ENCODE results near the gene CD200R1L.

Gene CD200R1L

GRCh38 chr3:112846764-112847163 is at the start of gene CD200R1L:
CD200R1L (minus strand) TSS chr3:112846864; CDS start chr3:112829367, 17,497 bp downstream.
- Histone ChIP-seq H3K4me3 (ENCODE audit: low read length in 2 of 2) (no peak within 1 kb of the TSS), H3K9ac (ENCODE audit: low read length in 2 of 2) (no peak within 1 kb of the TSS), H3K27ac (ENCODE audit: low read length) (no peak within 1 kb of the TSS), H3K4me1 (ENCODE audit: control insufficient read depth, insufficient read depth, low read length) (no peaks in the 10 kb centered on the region), H3K36me3 (ENCODE audit: control insufficient read depth in 2 of 2, insufficient read depth in 2 of 2, low read length in 2 of 2) (no peaks in the 10 kb centered on the region), H3K27me3 (ENCODE audit: control insufficient read depth in 1 of 2, insufficient read depth in 2 of 2, low read length in 2 of 2) (no peaks in the 10 kb centered on the region), H3K9me3 (ENCODE audit: control insufficient read depth in 2 of 2, low read length in 2 of 2) (peaks cover 2 to 6% of the 10 kb centered on the region in 2 donors)

GRCh38 chr3:112894258-112894657 is 47.6 kb upstream of the CD200R1L start:
- no peaks in the 10 kb centered on the region for H3K9me3 ChIP-seq (ENCODE audit: control insufficient read depth in 2 of 2, low read length in 2 of 2)
- H3K9ac ChIP-seq (ENCODE audit: low read length in 2 of 2), result no peak overlapping the region
- H3K4me1 ChIP-seq (ENCODE audit: control insufficient read depth, insufficient read depth, low read length), result no peaks in the 10 kb centered on the region
- no peaks in the 10 kb centered on the region for H3K27me3 ChIP-seq (ENCODE audit: control insufficient read depth in 1 of 2, insufficient read depth in 2 of 2, low read length in 2 of 2)
- no peaks in the 10 kb centered on the region for H3K36me3 ChIP-seq (ENCODE audit: control insufficient read depth in 2 of 2, insufficient read depth in 2 of 2, low read length in 2 of 2)
- no peak overlapping the region for H3K27ac ChIP-seq (ENCODE audit: low read length)
- no peak overlapping the region for H3K4me3 ChIP-seq (ENCODE audit: low read length in 2 of 2)

- Histone ChIP-seq H3K27ac (ENCODE audit: low read length) (no peak overlapping the region), H3K27me3 (ENCODE audit: control insufficient read depth in 1 of 2, insufficient read depth in 2 of 2, low read length in 2 of 2) (no peaks in the 10 kb centered on the region), H3K36me3 (ENCODE audit: control insufficient read depth in 2 of 2, insufficient read depth in 2 of 2, low read length in 2 of 2) (no peaks in the 10 kb centered on the region), H3K4me3 (ENCODE audit: low read length in 2 of 2) (no peak overlapping the region), H3K4me1 (ENCODE audit: control insufficient read depth, insufficient read depth, low read length) (no peaks in the 10 kb centered on the region), H3K9me3 (ENCODE audit: control insufficient read depth in 2 of 2, low read length in 2 of 2) (no peaks in the 10 kb centered on the region), H3K9ac (ENCODE audit: low read length in 2 of 2) (no peak overlapping the region)
Measured at GRCh38 chr3:112889357-112889756, 42.7 kb upstream of the CD200R1L start.

- Histone ChIP-seq H3K4me3 (ENCODE audit: low read length in 2 of 2) (no peak overlapping the region), H3K9ac (ENCODE audit: low read length in 2 of 2) (no peak overlapping the region), H3K36me3 (ENCODE audit: control insufficient read depth in 2 of 2, insufficient read depth in 2 of 2, low read length in 2 of 2) (no peaks in the 10 kb centered on the region), H3K27ac (ENCODE audit: low read length) (no peak overlapping the region), H3K9me3 (ENCODE audit: control insufficient read depth in 2 of 2, low read length in 2 of 2) (no peaks in the 10 kb centered on the region), H3K27me3 (ENCODE audit: control insufficient read depth in 1 of 2, insufficient read depth in 2 of 2, low read length in 2 of 2) (no peaks in the 10 kb centered on the region), H3K4me1 (ENCODE audit: control insufficient read depth, insufficient read depth, low read length) (no peaks in the 10 kb centered on the region)
Measured at GRCh38 chr3:112888381-112889085, 41.9 kb upstream of the CD200R1L start.

- Histone ChIP-seq H3K27ac (ENCODE audit: low read length) (no peak overlapping the region), H3K9ac (ENCODE audit: low read length in 2 of 2) (no peak overlapping the region), H3K4me3 (ENCODE audit: low read length in 2 of 2) (no peak overlapping the region), H3K27me3 (ENCODE audit: control insufficient read depth in 1 of 2, insufficient read depth in 2 of 2, low read length in 2 of 2) (no peaks in the 10 kb centered on the region), H3K9me3 (ENCODE audit: control insufficient read depth in 2 of 2, low read length in 2 of 2) (no peaks in the 10 kb centered on the region), H3K4me1 (ENCODE audit: control insufficient read depth, insufficient read depth, low read length) (no peaks in the 10 kb centered on the region), H3K36me3 (ENCODE audit: control insufficient read depth in 2 of 2, insufficient read depth in 2 of 2, low read length in 2 of 2) (no peaks in the 10 kb centered on the region)
Measured at GRCh38 chr3:112884678-112885290, 38.1 kb upstream of the CD200R1L start.

GRCh38 chr3:112881891-112882290 is 35.2 kb upstream of the CD200R1L start:
- Histone ChIP-seq H3K9me3 (ENCODE audit: control insufficient read depth in 2 of 2, low read length in 2 of 2) (no peaks in the 10 kb centered on the region), H3K9ac (ENCODE audit: low read length in 2 of 2) (no peak overlapping the region), H3K4me1 (ENCODE audit: control insufficient read depth, insufficient read depth, low read length) (no peaks in the 10 kb centered on the region), H3K27ac (ENCODE audit: low read length) (no peak overlapping the region), H3K36me3 (ENCODE audit: control insufficient read depth in 2 of 2, insufficient read depth in 2 of 2, low read length in 2 of 2) (no peaks in the 10 kb centered on the region), H3K4me3 (ENCODE audit: low read length in 2 of 2) (no peak overlapping the region), H3K27me3 (ENCODE audit: control insufficient read depth in 1 of 2, insufficient read depth in 2 of 2, low read length in 2 of 2) (no peaks in the 10 kb centered on the region)

- no peak overlapping the region for H3K27ac ChIP-seq (ENCODE audit: low read length)
- H3K36me3 ChIP-seq (ENCODE audit: control insufficient read depth in 2 of 2, insufficient read depth in 2 of 2, low read length in 2 of 2), result no peaks in the 10 kb centered on the region
- H3K9me3 ChIP-seq (ENCODE audit: control insufficient read depth in 2 of 2, low read length in 2 of 2), result peaks cover 0 to 4% of the 10 kb centered on the region in 2 donors
- no peak overlapping the region for H3K4me3 ChIP-seq (ENCODE audit: low read length in 2 of 2)
- no peak overlapping the region for H3K9ac ChIP-seq (ENCODE audit: low read length in 2 of 2)
- H3K27me3 ChIP-seq (ENCODE audit: control insufficient read depth in 1 of 2, insufficient read depth in 2 of 2, low read length in 2 of 2), result no peaks in the 10 kb centered on the region
- no peaks in the 10 kb centered on the region for H3K4me1 ChIP-seq (ENCODE audit: control insufficient read depth, insufficient read depth, low read length)
Measured at GRCh38 chr3:112875561-112875960, 28.9 kb upstream of the CD200R1L start.

- Histone ChIP-seq H3K9ac (ENCODE audit: low read length in 2 of 2) (no peak overlapping the region), H3K27me3 (ENCODE audit: control insufficient read depth in 1 of 2, insufficient read depth in 2 of 2, low read length in 2 of 2) (no peaks in the 10 kb centered on the region), H3K4me1 (ENCODE audit: control insufficient read depth, insufficient read depth, low read length) (no peaks in the 10 kb centered on the region), H3K27ac (ENCODE audit: low read length) (no peak overlapping the region), H3K4me3 (ENCODE audit: low read length in 2 of 2) (no peak overlapping the region), H3K36me3 (ENCODE audit: control insufficient read depth in 2 of 2, insufficient read depth in 2 of 2, low read length in 2 of 2) (no peaks in the 10 kb centered on the region), H3K9me3 (ENCODE audit: control insufficient read depth in 2 of 2, low read length in 2 of 2) (peaks cover 0 to 6% of the 10 kb centered on the region in 2 donors)
Measured at GRCh38 chr3:112874725-112875124, 28.1 kb upstream of the CD200R1L start.

GRCh38 chr3:112873632-112874031 is 27.0 kb upstream of the CD200R1L start:
- peaks cover 0 to 7% of the 10 kb centered on the region in 2 donors for H3K9me3 ChIP-seq (ENCODE audit: control insufficient read depth in 2 of 2, low read length in 2 of 2)
- H3K4me1 ChIP-seq (ENCODE audit: control insufficient read depth, insufficient read depth, low read length), result no peaks in the 10 kb centered on the region
- no peak overlapping the region for H3K27ac ChIP-seq (ENCODE audit: low read length)
- no peaks in the 10 kb centered on the region for H3K27me3 ChIP-seq (ENCODE audit: control insufficient read depth in 1 of 2, insufficient read depth in 2 of 2, low read length in 2 of 2)
- no peaks in the 10 kb centered on the region for H3K36me3 ChIP-seq (ENCODE audit: control insufficient read depth in 2 of 2, insufficient read depth in 2 of 2, low read length in 2 of 2)
- H3K4me3 ChIP-seq (ENCODE audit: low read length in 2 of 2), result no peak overlapping the region
- no peak overlapping the region for H3K9ac ChIP-seq (ENCODE audit: low read length in 2 of 2)

- Histone ChIP-seq H3K9me3 (ENCODE audit: control insufficient read depth in 2 of 2, low read length in 2 of 2) (peaks cover 0 to 7% of the 10 kb centered on the region in 2 donors), H3K4me1 (ENCODE audit: control insufficient read depth, insufficient read depth, low read length) (no peaks in the 10 kb centered on the region), H3K27me3 (ENCODE audit: control insufficient read depth in 1 of 2, insufficient read depth in 2 of 2, low read length in 2 of 2) (no peaks in the 10 kb centered on the region), H3K27ac (ENCODE audit: low read length) (no peak overlapping the region), H3K4me3 (ENCODE audit: low read length in 2 of 2) (no peak overlapping the region), H3K36me3 (ENCODE audit: control insufficient read depth in 2 of 2, insufficient read depth in 2 of 2, low read length in 2 of 2) (no peaks in the 10 kb centered on the region), H3K9ac (ENCODE audit: low read length in 2 of 2) (no peak overlapping the region)
Measured at GRCh38 chr3:112871735-112872134, 25.1 kb upstream of the CD200R1L start.

- Histone ChIP-seq H3K9ac (ENCODE audit: low read length in 2 of 2) (no peak overlapping the region), H3K9me3 (ENCODE audit: control insufficient read depth in 2 of 2, low read length in 2 of 2) (peaks cover 0 to 2% of the 10 kb centered on the region in 2 donors), H3K27ac (ENCODE audit: low read length) (no peak overlapping the region), H3K27me3 (ENCODE audit: control insufficient read depth in 1 of 2, insufficient read depth in 2 of 2, low read length in 2 of 2) (no peaks in the 10 kb centered on the region), H3K36me3 (ENCODE audit: control insufficient read depth in 2 of 2, insufficient read depth in 2 of 2, low read length in 2 of 2) (no peaks in the 10 kb centered on the region), H3K4me1 (ENCODE audit: control insufficient read depth, insufficient read depth, low read length) (no peaks in the 10 kb centered on the region), H3K4me3 (ENCODE audit: low read length in 2 of 2) (no peak overlapping the region)
Measured at GRCh38 chr3:112865757-112866156, 19.1 kb upstream of the CD200R1L start.
